Activated T-helper 1 cell treated with anti-CD3 and anti-CD28 coated beads, Interleukin-12 subunit alpha, Interleukin-12 subunit beta, Interleukin-2, Interleukin-4 antibody, amounts not matched to agents 30 ng/mL and 10 ng/mL and 1 ng/mL, durations not matched to agents 14 hours and 24 hours and 36 hours (primary cell): ENCODE results near the gene DPM2. TPM values are rescaled to one million over a fixed set of nuclear protein-coding genes. Genes with fewer than 3 reads are reported as not detected.

Source experiments
- DNase-seq: peaks from one replicate; pipeline ENCODE4 v3.0.0; 2021; ENCODE audit warnings: low spot score
- H3K27ac Mint-ChIP-seq: one replicate; pipeline ENCODE4 v1.8.0; 2021; ENCODE audit warnings: mild to moderate bottlenecking, mixed read lengths
- H3K27me3 Mint-ChIP-seq: one replicate; pipeline ENCODE4 v1.8.0; 2022; ENCODE audit warnings: mild to moderate bottlenecking, moderate library complexity, mixed read lengths; ENCODE audit not compliant: insufficient read depth
- H3K36me3 Mint-ChIP-seq: one replicate; pipeline ENCODE4 v1.8.0; 2021; ENCODE audit warnings: low read depth, mixed read lengths
- H3K4me1 Mint-ChIP-seq: one replicate; pipeline ENCODE4 v1.8.0; 2021; ENCODE audit warnings: low read depth, mixed read lengths
- H3K4me3 Mint-ChIP-seq: one replicate; pipeline ENCODE4 v1.8.0; 2021; ENCODE audit warnings: mild to moderate bottlenecking, moderate library complexity, mixed read lengths
- H3K9me3 Mint-ChIP-seq: one replicate; pipeline ENCODE4 v1.8.0; 2021; ENCODE audit warnings: mixed read lengths
- intact Hi-C: fragments of 100-400 bp; cut with micrococcal nuclease; formaldehyde crosslinking; loops from one replicate; pipeline ENCODE4 v1.15.1; 2024
- total RNA-seq: library from RNA; stranded (reverse); gene quantifications from 2 replicates; pipeline ENCODE4 v1.2.3, GENCODE V29; 2022

The DPM2 gene
- total RNA-seq, 1 donor from 2014 or later, result 70.2 TPM

GRCh38 chr9:127899128-127899943 is 38.3 kb downstream of the DPM2 start, which contains the start of gene ST6GALNAC6:
ST6GALNAC6 (minus strand) TSS chr9:127899603; CDS start chr9:127897981, 1,622 bp downstream.
- Mint-ChIP-seq H3K36me3 (peaks cover 35% of the 10 kb centered on the region), H3K27ac (peak within 1 kb of the TSS; percentile 87), H3K4me3 (peak within 1 kb of the TSS; percentile 90), H3K27me3 (no peaks in the 10 kb centered on the region), H3K4me1 (peaks cover 30% of the 10 kb centered on the region), H3K9me3 (peaks cover 9% of the 10 kb centered on the region)
- intact Hi-C loops, result no loop called here
- DNase-seq, result peak; percentile 70

GRCh38 chr9:127898433-127899127 is 39.1 kb downstream of the DPM2 start:
- peaks cover 29% of the 10 kb centered on the region for H3K4me1 Mint-ChIP-seq
- peaks cover 14% of the 10 kb centered on the region for H3K9me3 Mint-ChIP-seq
- peak overlapping the region; percentile 90 for H3K4me3 Mint-ChIP-seq
- intact Hi-C loops, result no loop called here
- DNase-seq, result no peak
- H3K27ac Mint-ChIP-seq, result peak overlapping the region; percentile 87
- H3K36me3 Mint-ChIP-seq, result peaks cover 39% of the 10 kb centered on the region
- no peaks in the 10 kb centered on the region for H3K27me3 Mint-ChIP-seq

GRCh38 chr9:127897193-127897692 is 40.4 kb downstream of the DPM2 start:
- DNase-seq, result no peak
- Mint-ChIP-seq H3K27ac (no peak overlapping the region), H3K27me3 (no peaks in the 10 kb centered on the region), H3K36me3 (peaks cover 51% of the 10 kb centered on the region), H3K9me3 (peaks cover 14% of the 10 kb centered on the region), H3K4me3 (peak overlapping the region; percentile 42), H3K4me1 (peaks cover 31% of the 10 kb centered on the region)
- intact Hi-C loops, result no loop called here

- H3K36me3 Mint-ChIP-seq, result peaks cover 52% of the 10 kb centered on the region
- H3K27me3 Mint-ChIP-seq, result no peaks in the 10 kb centered on the region
- peaks cover 14% of the 10 kb centered on the region for H3K9me3 Mint-ChIP-seq
Measured at GRCh38 chr9:127896395-127897192, 41.1 kb downstream of the DPM2 start.

GRCh38 chr9:127895811-127896210 is 41.8 kb downstream of the DPM2 start:
- Mint-ChIP-seq H3K4me3 (no peak overlapping the region), H3K36me3 (peaks cover 54% of the 10 kb centered on the region), H3K4me1 (peaks cover 25% of the 10 kb centered on the region), H3K27ac (no peak overlapping the region), H3K9me3 (peaks cover 14% of the 10 kb centered on the region), H3K27me3 (no peaks in the 10 kb centered on the region)
- intact Hi-C loops, result no loop called here
- no peak for DNase-seq

More at GRCh38 chr9:127896395-127897192, 41.1 kb downstream of the DPM2 start:
- DNase-seq, result no peak
- no peak overlapping the region for H3K4me3 Mint-ChIP-seq
- intact Hi-C loops, result no loop called here
- H3K27ac Mint-ChIP-seq, result no peak overlapping the region
- H3K4me1 Mint-ChIP-seq, result peaks cover 29% of the 10 kb centered on the region

- peaks cover 14% of the 10 kb centered on the region for H3K9me3 Mint-ChIP-seq
- no peak overlapping the region for H3K27ac Mint-ChIP-seq
- no peak overlapping the region for H3K4me3 Mint-ChIP-seq
- H3K4me1 Mint-ChIP-seq, result peaks cover 22% of the 10 kb centered on the region
- peaks cover 62% of the 10 kb centered on the region for H3K36me3 Mint-ChIP-seq
- no peaks in the 10 kb centered on the region for H3K27me3 Mint-ChIP-seq
- intact Hi-C loops, result no loop called here
- DNase-seq, result no peak
Measured at GRCh38 chr9:127893392-127893791, 44.3 kb downstream of the DPM2 start.

- peaks cover 62% of the 10 kb centered on the region for H3K36me3 Mint-ChIP-seq
- no peak for DNase-seq
- peaks cover 20% of the 10 kb centered on the region for H3K4me1 Mint-ChIP-seq
- intact Hi-C loops, result no loop called here
- H3K4me3 Mint-ChIP-seq, result no peak overlapping the region
- peaks cover 14% of the 10 kb centered on the region for H3K9me3 Mint-ChIP-seq
- no peak overlapping the region for H3K27ac Mint-ChIP-seq
- H3K27me3 Mint-ChIP-seq, result no peaks in the 10 kb centered on the region
Measured at GRCh38 chr9:127892831-127893230, 44.8 kb downstream of the DPM2 start.

GRCh38 chr9:127890053-127890452 is 47.6 kb downstream of the DPM2 start:
- no peak for DNase-seq
- no peak overlapping the region for H3K4me3 Mint-ChIP-seq
- no peaks in the 10 kb centered on the region for H3K27me3 Mint-ChIP-seq
- intact Hi-C loops, result no loop called here
- H3K27ac Mint-ChIP-seq, result no peak overlapping the region
- H3K4me1 Mint-ChIP-seq, result peaks cover 20% of the 10 kb centered on the region
- H3K36me3 Mint-ChIP-seq, result peaks cover 58% of the 10 kb centered on the region
- peaks cover 8% of the 10 kb centered on the region for H3K9me3 Mint-ChIP-seq

- Mint-ChIP-seq H3K4me1 (peaks cover 20% of the 10 kb centered on the region), H3K27ac (no peak overlapping the region), H3K36me3 (peaks cover 47% of the 10 kb centered on the region), H3K27me3 (no peaks in the 10 kb centered on the region), H3K9me3 (no peaks in the 10 kb centered on the region), H3K4me3 (no peak overlapping the region)
- no peak for DNase-seq
- intact Hi-C loops, result no loop called here
Measured at GRCh38 chr9:127887792-127888191, 49.9 kb downstream of the DPM2 start.

- intact Hi-C loops, result no loop called here
- DNase-seq, result no peak
- Mint-ChIP-seq H3K27ac (no peak overlapping the region), H3K4me3 (no peak overlapping the region), H3K36me3 (peaks cover 44% of the 10 kb centered on the region), H3K9me3 (no peaks in the 10 kb centered on the region), H3K4me1 (peaks cover 15% of the 10 kb centered on the region), H3K27me3 (no peaks in the 10 kb centered on the region)
Measured at GRCh38 chr9:127886401-127886972, 51.2 kb downstream of the DPM2 start.

- H3K4me1 Mint-ChIP-seq, result peaks cover 15% of the 10 kb centered on the region
- no peaks in the 10 kb centered on the region for H3K9me3 Mint-ChIP-seq
- peaks cover 39% of the 10 kb centered on the region for H3K36me3 Mint-ChIP-seq
- H3K27me3 Mint-ChIP-seq, result no peaks in the 10 kb centered on the region
- intact Hi-C loops, result no loop called here
- H3K4me3 Mint-ChIP-seq, result no peak overlapping the region
- no peak for DNase-seq
- H3K27ac Mint-ChIP-seq, result no peak overlapping the region
Measured at GRCh38 chr9:127885508-127886281, 52.0 kb downstream of the DPM2 start.
